Hematopoietic multipotent progenitor cell treated with erythropoietin and hydrocortisone succinate and interleukin-3 and kit ligand, for 15 days (in vitro differentiated cells): Measurements from ENCODE around the gene GPR108.
A peak's percentile ranks its signal among the peaks of the same experiment; 100 is the strongest.

Source experiments
- DNase-seq: peaks from one replicate; pipeline ENCODE4 v3.0.0-alpha.2; 2015; ENCODE audit warnings: low spot score

The GPR108 gene

DNA sequence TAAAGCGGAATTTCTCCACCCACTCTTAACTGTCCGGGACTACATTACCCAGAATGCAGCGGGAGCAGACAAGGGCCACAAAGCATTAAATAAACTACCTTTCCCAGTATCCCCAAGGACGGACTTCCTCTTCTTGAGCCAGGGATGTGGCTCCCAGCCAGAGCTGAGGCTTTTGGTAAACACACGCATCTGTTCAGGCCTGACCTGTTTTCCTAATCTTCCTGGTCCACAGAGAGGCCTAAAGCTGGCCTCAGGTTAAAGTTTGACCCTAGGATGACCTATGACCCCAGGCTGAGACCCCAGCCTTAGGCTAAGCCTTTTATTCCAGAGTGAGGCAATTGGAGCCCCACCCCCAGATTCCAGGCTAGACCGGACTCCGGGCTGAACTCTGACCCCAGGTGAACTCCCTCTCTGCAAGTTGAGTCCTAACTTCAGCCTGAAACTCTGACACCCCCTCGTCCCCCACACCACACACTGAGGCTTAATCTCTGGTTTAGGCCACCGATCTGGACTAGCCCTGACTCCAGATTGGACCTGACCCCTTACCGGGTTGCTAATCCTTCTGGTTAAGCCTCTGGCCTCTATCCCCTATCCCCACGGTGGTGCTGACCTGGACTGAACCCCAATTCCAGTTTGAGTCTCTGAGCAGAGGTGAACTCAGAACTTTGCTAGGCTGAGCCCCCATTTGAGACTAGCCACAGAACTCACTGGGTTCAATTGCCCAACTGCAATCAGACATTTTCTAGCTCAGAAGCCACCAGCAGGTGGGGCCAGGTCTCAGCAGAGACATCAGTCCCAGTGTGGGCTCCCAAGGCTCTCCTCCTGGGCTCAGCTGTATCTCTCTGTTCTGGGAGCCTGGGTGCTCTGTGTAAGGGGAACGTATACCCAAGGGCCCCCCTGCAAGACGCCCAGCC is 750 bp upstream of the GPR108 start:
- peak; percentile 99 for DNase-seq

DNA sequence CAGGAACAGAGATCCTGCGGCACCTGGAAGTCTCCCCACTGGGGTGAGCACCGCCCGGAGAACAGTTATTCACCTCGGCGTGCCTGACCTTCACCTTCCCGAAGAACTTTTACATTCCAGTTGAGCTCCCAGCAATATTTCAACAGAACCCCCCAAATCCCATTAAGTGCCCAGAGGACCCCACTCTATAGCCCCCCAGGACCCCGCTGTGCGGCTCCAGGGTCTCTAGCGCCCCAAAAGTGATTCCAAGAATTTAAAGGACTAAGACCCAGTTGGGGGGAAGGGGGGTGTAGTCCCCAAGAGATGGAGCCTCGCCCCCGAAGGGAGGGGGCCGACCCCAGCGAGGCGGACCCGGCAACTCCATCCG is 480 bp downstream of the GPR108 start:
- DNase-seq: no peak

DNA sequence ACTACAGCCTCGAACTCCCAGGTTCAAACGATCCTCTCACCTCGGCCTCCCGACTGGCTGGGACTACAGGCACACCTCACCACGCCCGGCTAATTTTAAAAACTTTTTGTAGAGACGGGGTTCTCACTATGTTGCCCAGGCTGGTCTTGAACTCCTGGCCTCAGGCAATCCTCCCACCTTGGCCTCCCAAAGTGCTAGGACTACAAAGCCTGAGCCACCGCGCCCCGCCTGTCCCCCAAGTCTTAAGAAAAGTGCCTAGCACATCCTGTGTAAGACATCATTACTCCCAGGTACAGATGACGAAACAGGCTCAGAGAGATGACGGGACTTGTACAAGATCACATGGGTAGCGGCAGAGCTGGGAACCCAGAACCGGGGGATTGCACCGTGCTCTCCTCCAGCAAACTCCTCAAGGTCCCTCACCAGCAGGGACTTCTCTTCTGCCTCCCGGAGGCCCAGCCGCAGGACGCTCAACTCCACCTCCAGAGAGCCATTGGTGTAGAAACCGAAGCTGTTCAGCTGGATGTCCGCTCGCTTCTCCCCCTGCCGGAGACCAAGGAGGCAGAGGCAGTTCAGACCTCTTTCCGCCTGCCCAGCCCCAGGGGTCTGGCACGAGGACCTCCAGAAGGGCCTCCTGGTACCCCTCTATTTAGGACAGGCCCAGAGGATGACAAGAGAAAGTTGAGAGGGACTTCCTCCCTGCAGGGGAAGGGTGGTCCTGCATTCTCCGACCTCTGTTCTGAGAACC is 1.0 kb downstream of the GPR108 start:
- peak; percentile 61 for DNase-seq

DNA sequence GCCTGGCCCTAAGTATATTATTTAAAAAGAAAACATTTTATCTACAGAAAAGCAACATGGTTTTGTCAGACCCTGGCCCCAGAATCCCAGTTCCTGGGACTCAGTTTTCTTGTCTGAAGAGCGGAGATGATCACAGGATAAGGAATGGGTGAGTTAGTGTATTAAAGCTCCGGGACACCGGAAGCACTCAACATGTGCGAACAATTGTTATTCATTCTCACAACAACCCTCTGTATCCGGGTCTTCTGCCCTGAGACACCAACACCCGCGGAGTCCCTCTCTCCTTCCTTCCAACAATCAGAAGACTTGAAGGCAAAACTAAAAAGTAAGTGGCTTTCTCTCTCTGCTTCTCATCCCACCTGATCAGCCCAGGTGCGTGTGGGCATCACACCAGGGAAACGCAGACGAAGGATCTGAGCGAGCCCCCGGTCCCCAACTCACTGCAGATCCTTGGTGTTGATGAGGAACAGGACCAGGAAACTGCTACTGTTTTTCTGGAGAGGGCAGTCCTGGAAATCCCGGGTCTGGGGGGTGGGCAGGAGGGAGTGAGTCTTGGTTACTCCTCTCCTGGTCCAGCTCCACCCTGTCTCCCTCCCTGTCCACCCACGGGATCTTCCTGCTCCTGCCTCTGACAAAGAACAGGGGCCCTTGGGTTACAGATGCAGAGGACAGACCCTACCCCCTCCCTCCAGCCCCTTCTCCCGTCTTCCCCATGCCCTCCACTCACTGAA is 2.0 kb downstream of the GPR108 start:
- no peak for DNase-seq

DNA sequence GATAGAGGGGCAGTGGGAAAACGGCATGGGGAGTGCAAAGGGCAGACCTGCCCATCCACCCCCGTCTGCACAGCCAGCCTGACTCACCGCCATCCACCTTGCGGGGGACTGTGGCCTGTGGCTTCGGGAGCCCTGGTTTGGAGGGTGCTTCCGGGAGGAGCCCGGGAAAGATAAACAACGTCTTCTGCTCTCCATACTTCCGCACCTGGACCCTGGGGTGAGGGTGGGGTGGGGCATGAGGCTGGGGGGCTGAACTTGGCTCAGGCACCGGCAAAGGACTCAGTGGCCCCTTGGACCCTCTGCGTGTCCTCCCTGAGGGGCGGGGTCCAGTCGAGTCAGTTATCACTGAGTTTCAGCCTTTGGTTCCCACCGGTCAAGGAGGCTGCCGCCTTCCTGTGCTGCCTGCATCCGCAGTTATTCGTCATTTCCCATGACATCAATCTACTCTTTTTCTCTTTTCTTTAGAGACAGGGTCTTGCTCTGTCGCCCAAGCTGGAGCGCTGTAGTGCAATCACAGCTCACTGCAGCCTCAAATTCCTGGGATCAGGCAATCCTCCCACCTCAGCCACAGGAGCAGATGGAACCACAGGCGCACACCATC is 3.2 kb downstream of the GPR108 start:
- DNase-seq: no peak

DNA sequence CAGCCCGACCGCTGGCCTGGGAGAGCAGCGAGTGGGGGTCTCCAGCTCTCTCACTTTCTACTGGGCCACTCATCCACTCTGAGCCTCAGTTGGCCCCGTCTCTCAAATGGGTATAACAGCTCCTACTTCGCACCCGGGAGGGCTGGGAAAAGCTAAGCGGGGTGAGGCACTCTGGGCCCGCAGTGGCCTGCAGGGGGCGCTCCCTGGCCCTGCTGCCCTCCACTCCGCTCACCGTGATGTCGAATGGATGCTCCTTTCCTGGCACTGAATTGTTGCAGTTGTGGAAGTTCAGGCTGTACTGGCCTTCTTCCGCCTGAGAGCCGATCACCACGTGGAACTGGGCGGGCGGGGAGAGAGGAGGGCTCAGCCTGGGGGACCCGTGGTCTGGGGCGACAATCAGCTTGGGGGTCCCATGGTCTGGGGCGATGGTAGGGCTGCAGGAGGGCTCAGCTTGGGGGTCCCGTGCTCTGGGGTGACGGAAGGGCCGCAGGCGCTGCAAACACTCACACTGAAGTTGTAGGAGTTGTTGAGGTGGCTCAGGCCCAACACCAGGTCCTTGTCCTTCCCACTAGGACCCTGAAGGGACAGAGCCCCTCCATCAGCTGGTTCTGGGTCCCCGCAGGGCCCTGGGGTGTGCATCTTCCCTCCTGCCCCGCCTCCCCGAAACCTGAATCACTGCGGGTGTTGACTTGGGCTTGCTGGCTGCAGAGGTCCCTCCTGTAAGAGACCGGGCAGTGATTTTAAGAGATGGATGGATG is 3.9 kb downstream of the GPR108 start:
- DNase-seq: no peak

DNA sequence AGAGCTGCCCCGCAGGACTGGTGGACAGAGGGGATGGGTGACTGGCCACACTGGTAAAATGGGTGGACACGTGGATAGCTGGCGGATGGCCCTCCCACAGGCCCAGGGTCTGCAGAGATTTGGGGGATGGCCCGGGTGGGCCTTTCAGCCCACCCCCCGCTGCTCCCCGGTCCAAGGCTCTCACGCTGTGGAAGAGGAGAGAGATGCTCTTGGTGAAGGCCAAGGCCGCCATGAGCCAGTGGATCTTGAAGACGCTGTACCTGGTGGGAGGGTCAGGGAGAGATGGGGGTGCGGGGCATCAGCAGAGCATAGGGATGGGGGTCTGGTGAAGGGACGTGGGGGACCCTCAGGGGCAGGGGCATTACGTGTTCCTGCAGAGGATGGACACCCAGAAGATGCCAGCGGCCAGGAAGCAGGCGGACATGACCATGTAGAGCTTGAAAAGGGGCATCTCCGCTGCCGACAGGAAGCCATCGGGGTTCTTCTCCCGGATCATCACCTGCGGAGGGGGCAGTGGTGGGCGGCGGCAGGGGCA is 4.5 kb downstream of the GPR108 start:
- no peak for DNase-seq

DNA sequence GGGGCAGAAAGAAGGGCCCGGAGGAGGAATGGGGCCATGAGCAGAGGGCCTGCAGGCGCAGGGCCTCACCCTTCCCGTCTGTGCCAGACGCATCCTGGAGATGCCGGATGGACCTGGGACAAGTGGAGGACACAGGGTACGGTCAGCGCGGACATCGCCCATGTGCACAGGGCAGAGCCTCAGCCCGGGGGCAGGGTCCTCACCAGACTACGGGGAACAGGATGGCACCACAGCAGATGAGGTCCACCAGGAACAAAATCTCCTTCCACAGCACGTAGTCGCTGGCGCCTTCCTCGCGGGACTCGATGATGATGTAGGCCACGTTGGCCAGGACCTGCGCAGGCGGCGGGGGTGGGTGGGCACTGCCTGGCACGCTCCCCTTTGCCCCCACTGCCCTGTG is 5.6 kb downstream of the GPR108 start:
- no peak for DNase-seq

DNA sequence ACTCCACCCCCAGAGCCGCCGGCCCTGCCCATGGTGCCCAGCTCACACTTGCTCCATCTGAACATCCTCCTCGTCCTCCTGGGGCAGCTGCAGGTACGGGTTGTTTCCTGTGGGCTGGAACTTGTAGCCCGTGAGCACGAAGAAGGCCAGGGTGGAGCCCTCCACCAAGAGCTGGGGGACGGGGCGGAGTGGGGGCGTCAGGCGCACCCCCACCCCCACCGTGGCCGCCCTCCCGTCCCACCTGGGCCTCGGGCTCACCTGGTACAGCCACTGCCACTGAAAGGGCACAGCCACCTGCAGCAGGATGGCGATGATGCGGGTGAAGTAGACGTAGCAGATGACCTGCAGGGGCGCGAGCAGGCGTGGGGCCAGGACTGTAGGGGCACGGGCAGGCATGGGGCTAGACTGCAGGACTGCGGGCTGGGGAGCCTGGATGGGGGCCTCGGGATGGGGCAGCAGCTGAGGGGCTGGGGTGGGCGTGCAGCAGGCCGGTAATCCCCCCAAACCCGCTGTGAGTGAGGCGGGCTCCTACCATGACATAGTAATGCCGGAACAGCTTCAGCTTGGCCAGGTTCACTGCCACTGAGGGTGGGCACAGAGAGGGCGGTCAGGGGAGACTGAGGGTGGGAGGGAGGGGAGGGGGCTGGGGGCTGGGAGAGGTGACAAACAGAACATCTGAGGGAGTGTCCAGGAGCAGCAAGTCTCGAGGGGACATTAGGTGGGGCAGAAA is 6.3 kb downstream of the GPR108 start:
- DNase-seq: no peak

DNA sequence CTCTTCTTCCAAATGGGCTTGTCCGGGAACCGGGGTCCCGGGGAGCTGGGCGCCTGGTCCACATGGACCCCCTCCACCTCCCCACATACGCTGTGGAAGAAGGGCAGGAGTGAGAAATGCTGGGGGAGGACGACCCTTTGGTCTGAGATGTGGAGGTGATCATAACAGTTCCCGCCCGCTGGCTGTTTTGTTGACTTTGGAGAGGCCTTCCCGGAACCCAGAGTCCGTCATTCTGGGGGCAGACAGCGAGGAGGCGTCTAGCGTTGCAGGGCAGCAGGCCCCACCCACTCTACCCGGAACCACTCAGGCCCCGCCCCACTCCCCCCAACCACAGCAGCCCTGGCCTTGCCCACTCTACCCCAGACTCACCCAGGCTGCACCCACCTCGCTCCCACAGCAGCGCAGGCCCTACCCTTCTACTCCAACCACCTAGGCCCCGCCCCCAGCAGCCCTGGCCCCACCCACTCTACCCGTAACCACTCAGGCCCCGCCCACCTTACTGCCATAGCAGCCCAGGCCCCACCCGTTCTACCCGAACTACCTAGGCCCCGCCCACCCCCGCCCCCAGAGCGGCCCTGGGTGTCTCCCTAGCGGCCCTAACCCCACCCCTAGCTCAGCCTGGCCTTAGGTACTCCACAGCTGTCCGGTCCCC is 7.1 kb downstream of the GPR108 start:
- peak; percentile 82 for DNase-seq

DNA sequence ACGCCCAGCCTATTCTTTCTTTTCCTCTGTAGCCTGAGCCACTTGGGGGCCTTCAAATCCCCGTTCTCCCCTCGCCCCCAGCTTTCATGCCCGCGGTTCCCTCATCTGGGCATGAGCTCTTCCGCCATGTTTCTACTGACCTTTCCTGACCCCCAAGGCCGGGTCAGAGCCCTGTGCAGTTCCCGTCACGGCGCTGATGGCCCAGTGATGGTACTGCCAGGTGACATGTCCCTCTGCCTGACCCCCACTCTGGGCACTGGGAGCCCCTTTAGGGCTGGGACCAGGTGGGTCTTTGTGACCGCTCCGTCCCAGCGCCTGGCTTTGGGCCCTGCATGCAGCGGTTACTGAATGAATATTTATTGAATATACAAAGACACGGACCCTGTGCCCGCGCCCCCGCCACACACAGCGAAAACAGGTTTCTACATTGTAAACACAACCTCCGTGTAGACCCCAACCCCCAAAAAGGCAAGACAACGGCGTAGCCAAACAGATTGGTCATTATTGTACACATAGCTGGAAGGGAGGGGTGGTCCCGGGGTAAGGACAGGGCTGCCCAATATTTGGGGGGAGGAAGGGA is 7.7 kb downstream of the GPR108 start:
- no peak for DNase-seq

DNA sequence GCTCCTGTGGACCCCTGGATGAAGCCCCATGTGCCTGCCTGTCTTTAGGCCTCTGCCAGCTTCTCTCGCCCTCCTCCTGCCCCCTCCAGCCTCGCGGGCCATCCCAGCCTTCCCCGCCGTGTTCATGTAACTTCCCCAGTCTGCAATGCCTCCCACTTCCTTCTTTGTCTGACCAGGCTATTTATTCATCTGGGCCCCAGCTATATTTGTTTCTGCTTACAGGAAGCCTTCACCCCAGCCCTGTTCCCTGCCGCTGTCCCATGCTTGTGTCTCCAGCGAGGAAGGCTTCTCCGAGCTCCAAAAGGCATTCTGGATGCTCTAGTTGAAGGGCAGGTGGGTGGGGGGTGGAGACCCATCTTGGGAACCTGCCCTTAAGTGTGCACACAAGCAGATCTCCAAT is 9.0 kb downstream of the GPR108 start:
- no peak for DNase-seq

DNA sequence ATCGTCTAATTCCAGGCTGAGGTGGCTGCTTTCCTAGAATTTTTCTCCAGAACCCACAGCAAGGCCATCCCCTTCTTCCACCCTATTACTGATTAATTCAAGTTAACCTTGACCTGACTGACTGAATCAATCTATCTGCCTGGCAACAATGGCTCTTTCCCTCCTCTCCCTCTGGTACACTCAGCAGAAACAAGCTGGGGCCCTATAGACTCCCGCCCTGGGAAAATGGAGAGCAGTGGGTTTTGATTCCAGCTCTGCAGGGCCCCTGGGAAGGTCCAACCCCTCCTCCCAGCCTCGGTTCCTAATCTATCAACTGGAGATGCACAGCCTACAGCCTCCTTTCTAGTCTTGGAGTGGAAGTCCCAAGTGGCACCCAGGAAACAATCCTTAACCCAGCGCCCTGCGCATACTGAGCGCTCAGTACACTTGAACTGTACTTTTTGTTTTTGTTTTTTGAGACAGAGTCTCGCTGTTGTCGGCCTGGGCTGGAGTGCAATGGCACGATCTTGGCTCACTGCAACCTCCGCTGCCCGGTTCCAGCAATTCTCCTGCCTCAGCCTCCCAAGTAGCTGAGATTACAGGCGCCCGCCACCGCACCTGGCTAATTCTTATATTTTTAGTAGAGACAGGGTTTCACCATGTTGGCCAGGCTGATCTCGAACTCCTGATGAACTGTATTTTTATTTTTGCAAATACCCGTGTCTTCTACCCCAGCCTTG is 11.7 kb downstream of the GPR108 start:
- DNase-seq: no peak

DNA sequence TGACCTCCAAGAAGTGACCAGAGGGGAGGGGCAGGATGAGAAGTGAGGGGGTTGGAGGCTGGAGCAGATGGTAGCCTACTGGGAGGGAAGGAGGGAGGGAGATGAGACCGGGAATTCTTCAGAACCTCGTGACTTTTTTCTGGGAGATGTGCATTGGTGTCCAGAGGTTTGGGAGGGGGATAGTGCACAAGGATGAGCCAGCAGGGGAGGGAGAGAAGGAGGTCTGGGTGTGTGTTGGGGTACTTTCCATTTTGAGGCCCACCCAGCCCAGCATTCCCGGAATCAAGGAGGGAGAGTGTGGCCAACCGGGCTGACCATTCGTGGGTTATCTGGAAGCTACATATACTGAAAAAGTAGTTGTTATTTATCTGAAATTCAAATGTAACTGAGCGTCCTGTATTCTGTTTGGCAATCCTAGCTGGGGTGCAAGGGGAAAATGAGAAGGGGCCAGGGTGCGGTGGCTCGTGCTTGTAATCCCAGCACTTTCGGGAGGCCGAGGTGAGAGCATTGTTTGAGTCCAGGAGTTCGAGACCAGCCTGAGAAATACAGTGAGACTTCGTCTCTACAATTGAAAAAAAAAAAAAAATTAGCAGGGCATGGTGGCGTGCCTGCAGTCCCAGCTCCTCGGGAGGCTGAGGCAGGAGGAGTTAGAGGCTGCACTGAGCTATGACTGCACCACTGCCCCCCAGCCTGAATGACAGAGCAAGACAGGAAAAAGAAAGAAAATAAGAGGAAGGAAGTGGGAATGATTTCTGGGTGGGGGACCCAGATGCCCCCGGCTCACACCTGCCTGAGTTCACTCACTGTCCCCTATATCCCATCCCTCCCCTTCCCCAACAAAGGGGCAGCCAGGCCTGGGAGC is 12.5 kb downstream of the GPR108 start:
- no peak for DNase-seq

DNA sequence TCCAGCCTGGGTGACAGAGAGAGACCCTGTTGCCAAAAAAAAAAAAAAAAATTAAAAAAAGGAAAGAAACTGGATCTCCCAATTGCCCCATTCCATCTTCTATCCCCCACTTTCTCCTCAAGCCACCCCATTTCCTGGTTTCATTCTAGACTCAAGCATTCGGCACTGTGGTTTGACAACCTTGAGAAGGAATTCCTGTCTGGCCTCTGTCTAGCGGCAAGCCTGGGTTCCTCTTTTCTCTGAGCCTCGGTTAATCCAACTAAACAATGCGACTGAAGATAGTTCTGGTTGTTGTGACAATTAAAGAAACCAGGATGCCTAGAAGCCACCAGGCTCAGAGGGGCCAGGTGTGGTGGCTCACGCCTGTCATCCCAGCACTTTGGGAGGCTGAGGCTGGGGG is 13.6 kb downstream of the GPR108 start:
- DNase-seq: no peak

DNA sequence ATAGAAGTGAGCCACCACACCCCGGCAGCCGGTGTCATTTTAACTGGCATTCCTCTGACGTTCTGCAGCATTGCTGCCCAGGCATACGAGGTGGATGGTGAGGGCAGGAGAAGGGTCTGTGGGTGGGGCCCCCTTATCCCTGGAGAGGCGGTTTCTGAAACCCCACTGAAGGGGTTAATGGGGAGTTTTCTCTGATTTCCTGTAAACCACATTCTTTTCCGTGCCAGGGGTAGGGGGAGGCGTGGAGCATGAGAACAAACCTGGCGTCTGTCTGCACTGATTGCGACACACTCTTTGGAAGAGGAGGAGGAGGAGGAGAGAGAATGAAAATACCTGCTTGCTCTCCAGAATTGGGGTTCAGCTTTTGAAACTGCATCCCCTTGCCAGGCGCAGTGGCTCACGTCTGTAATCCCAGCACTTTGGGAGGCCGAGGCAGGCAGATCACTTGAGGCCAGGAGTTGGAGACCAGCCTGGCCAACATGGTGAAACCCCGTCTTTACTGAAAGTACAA is 14.2 kb downstream of the GPR108 start:
- DNase-seq: no peak

DNA sequence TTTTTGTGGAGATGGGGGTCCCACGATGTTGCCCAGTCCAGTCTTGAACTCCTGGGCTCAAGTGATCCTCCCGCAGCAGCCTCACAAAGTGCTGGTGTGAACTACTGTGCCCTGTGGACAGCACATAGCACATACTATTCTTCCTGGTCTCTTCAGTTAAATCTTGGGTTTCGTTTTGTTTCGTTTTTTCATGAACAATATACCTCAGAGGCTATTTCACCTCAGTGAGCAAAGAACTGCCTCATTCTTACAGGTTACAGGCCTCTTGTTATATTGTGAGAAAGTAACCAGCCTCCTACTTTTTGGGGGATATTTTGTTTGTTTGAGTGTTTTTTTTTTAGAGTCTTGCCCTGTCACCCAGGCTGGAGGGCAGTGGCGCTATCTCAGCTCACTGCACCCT is 15.6 kb downstream of the GPR108 start:
- DNase-seq: no peak

DNA sequence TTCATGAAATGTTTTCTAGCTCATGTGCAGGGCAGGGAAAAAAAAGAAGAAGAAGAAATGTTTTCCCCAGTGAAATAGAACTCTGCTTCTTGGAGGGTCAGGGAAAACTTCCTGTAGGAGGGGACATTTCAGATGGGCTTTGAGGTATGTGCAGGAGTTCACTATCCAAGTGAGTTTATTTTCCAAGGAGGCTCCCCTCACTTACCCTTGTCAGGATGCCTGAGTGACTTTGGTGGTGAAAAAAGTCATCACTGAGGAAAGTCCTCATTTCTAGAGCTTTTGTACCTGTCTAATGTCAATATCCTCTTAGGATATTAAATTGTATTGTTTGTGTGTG is 16.3 kb downstream of the GPR108 start:
- DNase-seq: no peak
